Fibroblast of skin of scalp (primary cell): ENCODE data around the gene RBMS3.
A peak's percentile ranks its signal among the peaks of the same experiment; 100 is the strongest.
"Not testable (repeated sequence)": the region's sequence is repeated elsewhere in the genome, so short reads cannot be mapped to it uniquely, and the experiment has no call there.

Source experiments
- DNase-seq: peaks from one replicate; pipeline ENCODE4 v3.0.0-alpha.2; 2013

Gene RBMS3

DNA sequence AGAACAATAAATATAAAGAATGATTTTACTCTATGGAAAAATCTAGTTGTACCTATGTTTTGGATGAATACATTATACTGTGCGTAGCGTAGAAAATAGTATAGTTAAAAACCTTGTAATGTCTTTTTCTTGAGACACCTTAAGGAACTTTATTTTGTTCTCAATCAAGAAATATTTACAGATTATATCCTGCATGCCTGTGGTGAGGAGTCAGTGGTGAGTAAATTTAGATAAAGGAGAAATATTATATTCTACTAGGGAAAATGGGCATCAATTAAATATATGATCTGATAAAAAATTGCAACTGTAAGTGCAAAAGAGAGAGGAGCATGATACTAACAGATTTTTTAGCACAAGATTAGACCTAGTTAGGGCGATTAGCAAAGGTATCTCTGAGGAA, 157.7 kb downstream of the RBMS3 start:
- no peak for DNase-seq

DNA sequence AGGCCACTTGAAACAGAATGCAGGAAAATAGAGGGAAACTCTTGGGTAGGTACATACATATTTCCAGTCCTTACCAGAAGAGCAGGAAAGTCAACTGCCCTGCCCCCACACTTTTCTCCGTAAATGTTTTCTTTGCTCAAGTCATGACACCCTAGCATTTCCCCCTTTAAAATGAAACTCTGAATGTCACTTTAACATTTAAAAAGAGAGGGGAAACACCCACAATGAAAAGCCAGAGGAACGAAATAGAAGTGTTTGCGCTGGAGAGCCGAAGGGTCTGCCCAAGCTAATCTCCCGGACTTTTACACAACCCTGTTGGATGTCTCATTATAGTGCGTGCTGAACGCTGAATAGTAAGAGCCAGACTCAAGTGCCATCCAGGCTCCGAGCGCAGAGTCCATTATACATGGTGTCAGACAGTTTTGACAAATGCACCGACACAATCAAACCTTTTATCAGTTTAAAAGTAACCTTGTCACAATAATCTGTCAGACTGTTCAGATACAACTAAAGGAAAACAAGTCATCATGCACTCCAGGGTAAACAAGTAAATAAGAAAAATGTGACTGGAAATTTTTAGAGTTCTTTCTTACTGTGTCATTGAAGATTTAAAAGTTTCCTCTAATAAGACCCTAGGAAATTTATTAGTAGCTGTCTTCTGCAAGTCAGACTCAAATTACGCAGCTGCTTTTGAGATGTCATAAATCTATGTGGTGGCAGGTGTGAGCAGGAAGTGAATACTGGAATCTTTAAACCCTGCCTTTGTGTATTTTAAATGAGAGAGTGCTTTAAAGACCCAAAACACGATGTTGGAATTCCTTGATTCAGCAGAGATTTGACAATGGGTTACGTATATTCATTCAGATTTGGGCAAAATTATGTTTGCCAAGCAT, 159.8 kb downstream of the RBMS3 start:
- DNase-seq, result no peak

DNA sequence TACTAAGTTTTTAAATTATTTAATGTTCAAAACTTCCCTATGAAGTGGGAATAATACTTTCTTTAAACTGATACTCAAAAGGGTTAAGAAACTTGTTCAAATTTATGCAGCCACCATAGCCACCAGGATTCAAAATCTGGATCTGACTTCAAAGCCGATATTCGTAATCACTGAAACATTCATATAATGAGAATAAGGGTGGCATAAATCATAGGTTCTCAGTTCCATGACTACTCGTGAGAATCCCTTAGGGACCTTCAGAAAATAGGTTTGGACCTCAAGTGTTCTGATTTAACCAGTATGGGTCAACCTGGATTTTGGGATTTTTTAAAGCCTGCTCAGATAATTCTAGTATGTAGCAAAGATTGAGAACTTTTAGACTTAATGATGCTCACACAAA, 160.6 kb downstream of the RBMS3 start:
- DNase-seq, result no peak

DNA sequence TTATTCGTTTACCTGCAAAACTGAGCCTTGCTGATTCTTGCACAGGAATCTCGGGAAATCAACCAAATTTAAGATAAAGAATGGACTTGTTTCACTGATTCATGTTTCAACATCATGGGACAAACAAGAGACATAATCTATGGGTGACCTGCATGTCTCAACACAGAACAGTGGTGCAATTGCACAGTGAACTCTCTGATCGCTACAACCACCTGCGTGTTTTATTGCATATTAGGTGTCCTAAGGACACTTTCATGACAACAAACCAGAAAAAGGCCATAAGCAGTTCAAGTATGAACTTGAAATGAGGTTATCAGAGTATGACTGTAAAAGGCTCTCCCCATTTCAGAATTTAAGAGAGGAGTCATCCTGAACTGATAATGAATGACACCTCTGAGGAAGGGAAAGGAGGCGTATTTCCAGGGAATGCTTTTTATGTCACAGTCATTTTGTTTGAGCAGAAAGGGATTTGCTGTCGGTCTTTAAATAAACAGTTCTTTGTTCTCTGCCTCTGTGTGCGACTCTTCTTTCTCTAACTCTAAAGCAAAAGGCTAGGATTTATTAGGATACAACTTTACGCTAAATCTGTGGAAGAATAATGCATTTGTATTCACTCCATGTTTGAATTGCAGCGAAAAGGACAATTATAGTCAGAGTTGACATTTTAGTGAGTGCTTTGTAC, 167.2 kb downstream of the RBMS3 start:
- no peak for DNase-seq

DNA sequence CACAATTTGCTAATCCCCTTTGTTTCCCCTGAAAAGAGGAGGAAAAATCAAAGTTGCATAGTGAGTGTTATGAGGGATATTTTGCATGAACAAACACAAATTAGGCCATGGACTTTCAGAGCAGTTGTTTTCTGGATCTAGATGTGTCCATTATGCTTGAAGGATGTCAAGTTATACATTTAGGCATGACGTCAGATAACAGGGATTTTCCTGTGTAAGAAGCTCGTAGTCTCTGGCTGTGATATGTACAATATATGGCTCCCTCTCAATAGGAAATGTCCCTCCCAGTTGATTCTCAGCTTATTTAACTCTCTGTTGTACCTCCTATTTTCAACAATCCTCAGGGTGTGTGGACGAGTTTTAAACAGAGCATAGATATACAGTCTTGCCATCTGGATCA, 171.0 kb downstream of the RBMS3 start:
- DNase-seq, result no peak

DNA sequence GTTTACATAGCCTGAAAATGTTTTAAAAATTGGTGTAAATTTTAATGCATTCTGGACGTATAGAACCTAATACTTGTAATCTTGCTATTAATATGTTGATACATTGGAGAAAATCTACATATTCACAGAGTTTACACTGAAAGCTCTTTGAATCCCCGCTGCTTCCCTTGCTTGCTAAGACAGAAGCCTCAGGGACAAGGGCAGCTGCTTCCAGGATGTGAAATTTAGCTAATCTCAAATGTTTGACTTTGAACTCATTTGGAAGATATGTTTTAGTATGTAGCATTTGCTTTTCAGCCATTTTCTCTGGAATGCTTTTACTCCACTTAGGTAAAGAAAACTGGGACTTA, 172.0 kb downstream of the RBMS3 start:
- DNase-seq, result no peak

DNA sequence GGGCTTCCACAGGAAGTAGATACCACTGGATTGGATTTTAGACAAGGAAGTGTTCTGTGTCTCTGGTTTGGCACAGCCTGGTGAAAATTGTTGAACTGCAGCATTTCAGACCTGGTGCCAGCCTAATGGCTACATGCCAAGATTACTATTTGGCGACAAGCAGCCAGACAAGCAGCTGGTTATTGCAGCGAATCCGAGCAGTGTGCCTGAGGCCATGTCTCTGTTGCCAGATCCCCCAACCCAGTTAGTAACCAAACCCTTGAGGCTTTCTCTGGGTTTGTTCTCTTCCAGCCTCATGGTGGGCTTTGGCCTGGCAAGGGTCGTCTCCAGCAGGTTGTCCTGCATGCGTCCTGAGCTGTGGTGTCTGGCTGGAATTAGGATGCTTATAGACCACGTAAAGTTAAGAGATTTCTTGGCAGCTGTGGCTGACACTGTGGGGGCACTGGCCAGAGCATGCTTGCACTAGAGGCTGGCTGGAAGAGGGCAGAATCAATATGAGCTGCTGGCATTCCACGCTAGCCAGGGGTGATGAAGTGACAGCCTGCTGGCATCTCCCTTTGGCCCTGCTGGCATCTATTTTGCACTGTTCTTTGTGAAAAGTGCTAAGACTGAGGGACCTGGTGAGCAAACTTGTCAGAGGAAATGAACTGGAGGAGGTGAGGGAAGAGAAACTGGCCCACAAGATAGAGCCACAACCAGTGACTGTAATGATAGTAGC, 172.6 kb downstream of the RBMS3 start:
- DNase-seq, result no peak

DNA sequence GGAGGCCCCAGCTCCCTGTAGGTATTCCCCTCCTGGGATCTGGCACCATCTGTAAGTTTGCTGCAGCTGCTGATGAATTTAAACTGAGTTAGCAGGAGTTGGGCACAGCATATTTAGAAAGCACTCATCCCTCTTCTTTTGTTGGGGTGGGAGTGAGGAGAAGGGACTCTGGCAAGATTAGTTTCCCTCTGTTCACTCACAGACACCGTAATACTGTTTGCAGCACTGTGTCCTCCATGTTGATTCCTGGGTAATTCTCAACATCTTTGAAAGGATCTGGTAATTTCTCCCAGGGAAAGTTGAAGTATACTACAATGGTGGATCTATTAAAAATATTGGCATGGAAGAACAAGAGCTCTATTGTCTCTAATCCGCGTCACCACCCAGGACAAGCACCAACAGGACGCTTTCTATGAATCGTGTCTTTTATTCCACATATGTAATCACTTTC, 173.3 kb downstream of the RBMS3 start:
- DNase-seq, result no peak

DNA sequence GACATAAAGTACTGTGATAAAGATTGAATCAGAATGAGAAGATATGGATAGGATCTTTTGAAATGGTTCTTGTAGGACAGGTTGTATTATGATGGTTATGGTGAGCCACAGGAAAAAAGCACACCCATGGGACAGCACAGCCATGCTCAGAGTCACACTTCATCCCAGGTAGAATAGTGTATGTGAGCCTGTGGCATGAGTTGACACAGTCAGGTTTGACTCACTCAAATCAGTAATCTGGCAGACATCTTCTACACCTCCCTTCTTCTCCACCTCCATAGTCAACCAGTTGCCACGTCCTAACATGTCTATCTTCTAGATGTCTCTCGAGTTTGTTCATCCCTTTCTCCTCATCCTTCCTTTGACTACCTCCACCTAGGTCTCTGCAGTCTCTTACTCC, 176.0 kb downstream of the RBMS3 start:
- DNase-seq, result no peak

DNA sequence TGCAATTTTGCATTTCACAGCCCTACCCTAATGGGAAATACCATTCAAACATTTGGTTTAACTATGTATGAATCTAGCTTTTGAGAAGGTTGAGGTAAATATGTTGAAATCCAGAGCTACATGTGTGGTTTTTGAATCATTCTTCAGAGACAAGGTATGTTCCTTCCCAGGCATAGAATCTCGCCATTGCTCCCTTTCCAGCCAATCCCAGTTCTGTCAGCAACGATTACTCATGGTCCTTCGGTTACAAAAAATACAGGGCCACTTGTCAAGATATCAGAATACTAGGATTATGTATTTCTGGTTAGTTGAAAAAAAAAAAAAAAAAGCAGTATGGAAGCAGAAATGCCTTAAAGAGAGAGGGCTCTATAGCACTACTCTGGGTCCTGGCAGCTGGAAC, 182.4 kb downstream of the RBMS3 start:
- no peak for DNase-seq

DNA sequence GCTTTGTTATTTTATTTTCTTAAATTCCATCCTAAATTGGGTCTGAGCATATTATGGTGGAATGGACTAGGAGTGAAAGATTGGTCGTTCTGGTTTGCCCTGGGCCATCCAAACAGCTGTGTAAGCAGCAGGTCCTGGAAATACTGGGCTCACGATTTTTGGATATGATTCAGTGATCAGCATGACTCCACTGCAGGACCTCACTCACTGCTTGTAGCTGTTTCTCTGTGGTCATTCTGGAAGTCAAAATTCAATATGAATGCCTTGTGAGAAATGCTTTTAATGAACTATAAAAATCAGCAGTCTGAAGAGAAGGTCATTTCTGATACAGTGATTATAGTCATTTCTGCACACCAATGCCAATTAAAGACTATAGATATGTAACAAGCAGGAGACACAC, 185.0 kb downstream of the RBMS3 start:
- DNase-seq, result peak; percentile 91

DNA sequence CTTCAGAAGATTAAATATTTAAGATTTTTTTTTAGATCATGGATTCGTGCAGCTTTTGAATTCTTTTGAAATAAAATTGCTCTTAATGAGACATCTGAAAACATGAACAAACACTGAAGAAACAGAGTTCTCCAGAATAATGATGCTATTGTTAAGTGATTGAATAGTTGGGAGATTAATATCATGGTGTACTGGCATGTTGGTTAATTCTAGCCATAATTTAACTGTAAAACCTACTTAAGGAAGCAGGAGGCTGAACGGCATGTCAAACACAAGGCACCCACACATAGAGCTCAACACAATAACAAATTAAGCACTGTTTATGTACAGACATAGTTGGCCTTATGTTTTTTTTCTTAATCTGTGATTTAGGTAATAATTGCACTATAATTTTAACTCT, 185.6 kb downstream of the RBMS3 start:
- no peak for DNase-seq

DNA sequence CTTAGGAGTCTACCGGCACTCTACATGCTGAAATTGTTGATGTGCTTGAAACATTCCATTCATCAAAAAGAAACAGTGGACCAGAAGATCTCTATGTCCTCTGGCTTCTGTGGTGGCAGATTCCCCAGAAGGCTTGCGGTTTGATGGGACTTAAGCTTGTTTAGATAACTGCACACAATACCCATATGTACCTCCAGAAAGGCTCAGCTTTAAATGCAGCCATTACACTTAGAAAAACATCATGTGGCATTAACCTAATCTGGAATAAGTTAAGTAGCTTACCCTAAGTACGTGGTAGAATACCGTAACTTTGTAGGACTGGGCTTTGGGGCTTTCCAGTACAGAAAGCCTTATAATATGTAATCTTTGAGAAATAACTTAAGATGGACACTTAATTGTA, 187.3 kb downstream of the RBMS3 start:
- DNase-seq, result peak; percentile 59

DNA sequence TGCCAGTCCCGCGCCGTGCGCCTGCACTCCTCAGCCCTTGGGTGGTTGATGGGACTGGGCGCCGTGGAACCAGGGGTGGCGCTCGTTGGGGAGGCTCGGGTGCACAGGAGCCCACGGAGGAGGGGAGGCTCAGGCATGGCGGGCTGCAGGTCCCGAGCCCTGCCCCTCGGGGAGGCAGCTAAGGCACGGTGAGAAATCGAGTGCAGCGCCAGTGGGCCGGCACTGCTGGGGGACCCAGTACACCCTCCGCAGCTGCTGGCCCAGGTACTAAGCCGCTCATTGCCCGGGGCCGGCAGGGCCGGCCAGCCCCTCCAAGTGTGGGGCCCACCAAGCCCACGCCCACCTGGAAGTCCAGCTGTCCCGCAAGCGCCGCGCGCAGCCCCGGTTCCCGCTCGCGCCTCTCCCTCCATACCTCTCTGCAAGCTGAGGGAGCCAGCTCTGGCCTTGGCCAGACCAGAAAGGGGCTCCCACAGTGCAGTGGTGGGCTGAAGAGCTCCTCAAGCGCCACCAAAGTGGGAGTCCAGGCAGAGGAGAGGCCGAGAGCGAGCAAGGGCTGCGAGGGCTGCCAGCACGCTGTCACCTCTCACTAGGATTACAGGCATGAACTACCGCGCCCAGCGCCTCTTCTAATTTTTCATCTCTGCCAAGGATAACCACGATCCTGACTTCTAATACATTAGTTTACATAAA, 192.8 kb downstream of the RBMS3 start:
- DNase-seq, result not testable (repeated sequence)

DNA sequence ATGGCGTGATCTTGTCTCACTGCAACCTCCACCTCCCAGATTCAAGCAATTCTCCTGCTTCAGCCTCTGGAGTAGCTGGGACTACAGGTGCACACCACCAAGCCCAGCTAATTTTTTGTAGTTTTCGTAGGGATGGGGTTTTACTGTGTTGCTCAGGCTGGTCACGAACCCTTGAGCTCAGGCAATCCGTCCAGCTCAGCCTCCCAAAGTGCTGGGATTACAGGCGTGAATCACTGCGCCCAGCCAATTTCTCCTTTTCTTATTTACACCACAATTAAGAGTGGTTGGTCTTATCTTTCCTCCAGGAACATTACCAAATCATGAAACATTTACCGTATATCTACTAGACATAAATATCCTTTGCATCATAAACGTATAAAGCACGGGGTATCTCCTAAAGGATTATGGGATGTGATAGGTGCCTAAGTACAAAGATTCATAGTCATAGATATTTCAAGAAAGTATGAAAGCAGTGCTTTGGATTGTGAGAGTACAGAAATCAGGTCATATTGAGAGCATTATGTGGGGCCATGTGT, 194.5 kb downstream of the RBMS3 start:
- DNase-seq, result no peak

DNA sequence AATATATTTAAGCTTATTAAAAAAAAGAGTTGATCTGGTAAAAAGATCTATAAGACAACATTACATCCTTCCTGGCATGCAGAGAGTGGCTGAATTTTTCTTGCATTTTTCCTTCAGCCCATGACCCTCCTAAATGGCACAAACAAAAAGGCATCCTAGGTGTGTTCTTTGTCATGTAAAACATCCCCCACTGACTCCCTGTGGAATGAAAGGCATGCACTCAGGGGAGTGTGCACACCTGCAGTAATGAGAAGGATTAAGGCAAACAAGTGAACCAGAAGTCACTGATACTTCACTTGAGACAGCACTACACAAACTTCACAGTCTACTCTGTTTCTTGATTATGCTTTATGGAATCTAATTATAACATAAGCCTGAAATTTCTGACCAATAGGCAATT, 195.0 kb downstream of the RBMS3 start:
- DNase-seq, result no peak

DNA sequence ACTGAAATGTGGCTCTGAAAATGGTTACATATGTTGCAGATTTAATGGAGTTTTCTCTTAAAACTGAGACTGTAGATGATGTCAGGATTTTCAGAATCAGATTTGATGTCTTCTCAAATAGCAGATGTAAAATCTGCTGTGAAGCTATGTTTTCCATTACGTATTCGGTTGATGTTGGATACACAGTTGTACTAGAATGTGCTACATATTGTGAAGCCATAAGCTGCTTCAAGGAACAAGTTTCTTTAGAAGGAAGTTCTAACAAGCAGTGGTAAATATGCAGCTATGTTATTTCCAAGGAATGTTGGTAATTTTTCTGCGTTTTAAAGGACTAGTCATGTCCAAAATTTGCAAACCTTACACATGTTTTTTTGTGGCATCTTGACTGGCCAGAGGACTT, 197.7 kb downstream of the RBMS3 start:
- peak; percentile 78 for DNase-seq

DNA sequence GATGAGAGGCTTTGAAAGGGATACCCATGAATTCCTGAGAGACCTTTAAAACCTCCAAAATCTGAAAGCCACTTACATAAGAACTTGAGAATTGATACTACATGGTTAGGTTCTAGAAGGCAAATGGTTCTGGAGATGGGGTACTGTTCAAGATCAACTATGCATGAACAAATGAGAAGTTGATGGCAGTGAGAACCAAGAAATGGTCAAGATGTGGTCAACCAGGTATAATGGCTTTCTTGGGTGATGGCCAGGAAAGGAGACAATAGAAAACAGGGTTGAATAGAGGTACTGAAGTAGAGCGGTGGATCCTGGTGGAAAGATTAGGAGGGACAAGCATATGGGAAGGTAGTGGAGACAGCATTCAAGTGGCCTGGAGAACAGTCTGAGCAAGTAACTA, 200.4 kb downstream of the RBMS3 start:
- DNase-seq, result no peak

DNA sequence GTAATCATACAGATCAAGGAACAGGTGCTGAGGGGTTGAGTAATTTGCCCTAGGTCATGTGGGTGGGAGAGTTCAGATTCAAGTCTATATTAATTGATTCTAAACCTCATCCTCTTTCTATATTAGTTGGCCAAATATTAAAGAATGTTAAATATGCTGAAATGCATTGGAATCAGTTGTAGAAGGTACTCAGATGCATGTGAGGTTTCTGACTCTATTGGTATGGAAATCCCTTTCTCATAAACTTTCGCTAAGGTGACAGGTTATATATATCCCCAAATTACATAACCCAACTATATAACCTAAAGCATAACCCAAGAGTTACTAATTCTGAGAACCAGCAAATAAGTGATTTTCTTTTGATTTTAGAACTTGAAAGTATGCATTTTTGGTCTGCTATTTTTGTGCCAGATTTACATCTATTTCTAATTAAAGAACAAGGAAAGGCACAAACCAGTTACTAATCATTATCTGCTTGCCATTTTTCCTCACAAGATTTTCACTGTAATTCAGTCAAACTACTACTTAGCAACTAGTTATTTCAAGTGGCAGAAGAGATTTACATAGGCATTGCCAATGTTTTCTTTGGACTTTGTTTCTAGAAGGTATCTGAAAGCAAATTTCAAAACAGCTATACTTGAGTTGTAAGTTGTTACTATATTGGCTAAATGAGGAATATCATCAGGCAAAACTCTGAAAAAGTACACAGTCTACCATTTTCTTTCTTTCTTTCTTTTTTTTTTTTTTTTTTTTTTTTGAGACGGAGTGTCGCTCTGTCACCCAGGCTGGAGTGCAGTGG, 201.3 kb downstream of the RBMS3 start:
- no peak for DNase-seq

DNA sequence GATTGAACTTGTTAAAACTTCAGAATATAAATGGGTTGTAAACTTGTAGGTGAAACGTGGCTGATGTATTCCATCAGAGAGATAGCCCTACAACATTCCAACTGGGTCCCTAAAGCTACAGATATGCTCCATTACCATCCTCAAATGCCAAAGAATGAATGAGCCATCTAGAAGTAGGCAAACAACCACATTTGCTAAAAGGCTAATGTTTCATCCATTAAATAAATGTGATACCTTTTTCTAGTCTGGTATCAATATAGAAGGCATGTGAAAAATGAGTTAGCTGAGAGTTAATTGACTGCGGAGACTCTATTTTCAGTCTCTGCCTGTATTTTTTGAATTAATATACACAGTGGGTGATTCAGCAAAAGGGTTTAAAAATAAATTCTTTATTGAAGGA, 203.8 kb downstream of the RBMS3 start:
- peak; percentile 37 for DNase-seq

DNA sequence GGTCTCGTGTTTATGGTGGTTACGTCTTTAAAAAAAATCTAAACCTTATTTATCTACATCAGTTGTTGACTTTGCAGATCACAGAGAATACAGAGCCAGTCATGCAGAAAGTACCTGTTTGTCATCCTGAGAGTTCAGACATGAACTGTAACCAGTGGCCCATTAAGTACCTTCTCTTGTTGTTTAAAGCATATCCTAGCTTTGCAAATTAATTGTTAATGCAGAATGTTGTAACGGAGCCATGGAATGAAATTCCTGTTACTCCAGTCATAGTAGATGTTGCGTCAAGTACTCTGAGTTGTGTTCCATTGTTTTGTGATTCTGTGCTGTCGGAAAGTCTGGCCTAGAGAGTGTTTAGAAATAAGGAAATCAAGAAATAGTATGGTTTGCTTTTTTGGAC, 205.2 kb downstream of the RBMS3 start:
- DNase-seq, result peak; percentile 43

DNA sequence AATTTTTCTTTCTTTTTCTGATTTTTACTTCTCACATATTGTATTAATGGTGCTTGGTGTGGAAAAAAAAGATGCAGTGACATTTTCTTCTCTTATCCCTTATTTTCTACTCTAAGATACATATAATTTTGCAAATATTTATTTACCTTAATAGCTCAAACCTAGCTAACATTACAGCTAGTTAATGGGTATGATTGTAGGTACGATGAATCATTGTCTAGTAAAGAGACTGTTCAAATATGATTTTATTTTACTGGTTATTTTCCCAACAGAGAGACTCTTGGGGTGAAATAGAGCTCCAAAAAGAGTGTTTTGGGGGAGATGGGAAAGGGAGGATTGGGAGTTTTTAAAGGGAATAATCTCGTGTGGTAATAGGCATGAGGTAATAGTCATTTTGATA, 206.0 kb downstream of the RBMS3 start:
- no peak for DNase-seq
